Rectal smooth muscle tissue (tissue), 1 donor: ENCODE measurements around the gene ARG2.

Experiments used
- H3K27ac ChIP-seq: one replicate; pipeline ENCODE4 v1.7.0; 2013; ENCODE audit warnings: low read depth, low read length, inconsistent platforms
- H3K27me3 ChIP-seq: one replicate; pipeline ENCODE4 v1.7.0; 2013; ENCODE audit warnings: low read length; ENCODE audit not compliant: control insufficient read depth, insufficient read depth
- H3K36me3 ChIP-seq: one replicate; pipeline ENCODE4 v1.7.0; 2013; ENCODE audit warnings: low read length; ENCODE audit not compliant: control insufficient read depth, insufficient read depth
- H3K4me1 ChIP-seq: one replicate; pipeline ENCODE4 v1.7.0; 2013; ENCODE audit warnings: low read length; ENCODE audit not compliant: control insufficient read depth, insufficient read depth
- H3K4me3 ChIP-seq: one replicate; pipeline ENCODE4 v1.7.0; 2013; ENCODE audit warnings: low read length
- H3K9ac ChIP-seq: one replicate; pipeline ENCODE4 v1.7.0; 2013; ENCODE audit warnings: low read length

ARG2 gene

DNA sequence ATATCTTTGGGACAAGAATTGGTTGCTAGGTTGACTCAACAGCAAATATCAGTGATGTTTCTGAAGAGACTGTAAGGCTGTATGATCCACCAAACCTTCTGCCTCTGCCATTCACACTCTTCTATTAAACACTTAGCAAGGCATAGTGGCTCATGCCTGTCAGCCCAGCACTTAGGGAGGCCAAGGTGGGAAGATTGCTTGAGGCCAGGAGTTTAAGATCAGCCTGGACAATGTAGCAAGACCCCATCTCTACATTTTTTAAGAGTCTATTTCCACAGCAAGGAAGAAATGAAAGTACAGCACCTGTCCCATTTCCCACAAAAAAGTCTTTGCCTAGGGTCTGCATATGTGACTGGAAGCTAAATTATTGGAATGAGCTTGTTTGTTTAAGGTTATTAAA, 7.8 kb downstream of the ARG2 start:
- Histone ChIP-seq H3K4me3 (no peak overlapping the region), H3K27ac (no peak overlapping the region), H3K36me3 (no peaks in the 10 kb centered on the region), H3K27me3 (no peaks in the 10 kb centered on the region), H3K4me1 (peaks cover 2% of the 10 kb centered on the region), H3K9ac (no peak overlapping the region)

DNA sequence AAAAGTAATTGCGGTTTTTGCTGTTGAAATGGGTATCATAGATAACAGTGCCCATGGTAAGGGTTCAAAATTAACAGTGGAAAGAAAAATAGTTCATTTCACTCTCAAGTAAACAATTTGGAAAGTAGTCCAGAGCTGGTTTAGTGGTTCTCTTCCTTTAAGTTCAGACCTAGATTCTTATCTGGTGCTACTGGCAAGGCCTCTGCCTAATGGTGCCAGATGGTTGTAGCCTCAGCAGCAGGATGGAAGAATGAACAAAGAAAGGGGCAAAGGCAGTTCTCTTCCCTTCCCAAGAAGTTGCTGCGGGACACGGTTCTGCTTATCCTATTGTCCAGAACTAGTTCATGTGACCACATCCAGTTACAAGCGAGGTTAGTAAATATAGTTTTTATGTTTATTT, 10.5 kb downstream of the ARG2 start:
- H3K27me3 ChIP-seq = no peaks in the 10 kb centered on the region
- no peak overlapping the region for H3K4me3 ChIP-seq
- no peaks in the 10 kb centered on the region for H3K36me3 ChIP-seq
- no peaks in the 10 kb centered on the region for H3K4me1 ChIP-seq
- no peak overlapping the region for H3K9ac ChIP-seq
- no peak overlapping the region for H3K27ac ChIP-seq

DNA sequence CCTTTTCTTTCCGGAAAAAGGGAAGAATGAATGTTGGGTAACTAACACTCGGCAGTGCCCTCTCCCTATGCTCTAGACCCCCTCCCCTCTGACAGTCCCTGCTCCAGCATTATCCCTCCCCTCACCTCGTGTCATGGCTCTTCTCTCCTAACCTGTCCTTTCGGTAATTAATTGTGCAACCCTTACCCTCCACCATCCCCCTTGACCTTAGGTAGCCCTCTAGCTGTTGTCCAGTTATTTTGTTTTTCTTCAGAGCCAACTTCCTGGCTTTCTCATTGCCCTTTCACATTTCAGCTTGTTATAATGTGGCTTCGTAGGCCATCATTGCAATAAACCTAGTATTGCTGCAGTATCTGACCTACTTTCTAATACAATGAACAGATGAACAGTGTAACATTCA, 11.2 kb downstream of the ARG2 start:
- Histone ChIP-seq H3K27ac (no peak overlapping the region), H3K27me3 (no peaks in the 10 kb centered on the region), H3K4me3 (no peak overlapping the region)

DNA sequence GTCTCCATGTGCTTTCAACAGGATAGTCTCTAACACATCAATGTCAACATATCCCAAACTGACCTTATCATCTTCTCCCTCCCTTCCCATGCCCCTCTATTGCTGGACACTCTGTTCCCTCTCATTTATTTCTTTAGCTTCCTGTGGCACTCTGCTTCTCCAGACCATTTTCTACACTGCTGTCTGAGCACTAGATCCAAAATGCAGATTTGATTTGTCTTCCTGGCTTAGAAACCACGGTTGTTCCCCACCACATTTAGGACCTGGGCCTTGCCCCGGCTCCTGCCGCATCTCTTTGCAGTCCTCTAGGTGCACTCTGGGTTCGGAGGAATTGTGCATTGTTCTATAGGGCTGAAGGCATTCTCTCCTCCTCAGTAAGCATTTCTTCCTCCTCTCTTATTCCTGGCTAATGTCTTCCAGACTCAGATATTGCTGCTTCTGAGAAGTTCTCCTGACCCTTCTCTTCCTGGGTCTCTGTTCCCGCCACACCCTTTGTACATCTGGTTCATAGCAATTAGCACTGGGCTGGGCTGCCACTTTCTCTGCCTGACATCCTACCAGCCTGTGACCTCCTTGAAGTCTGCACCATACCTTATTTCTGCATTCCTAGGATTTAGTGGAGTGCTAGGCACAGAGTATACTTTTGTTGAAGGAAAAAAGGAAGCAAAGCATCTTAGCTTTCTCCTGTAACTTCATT, 13.9 kb downstream of the ARG2 start:
- H3K36me3 ChIP-seq = no peaks in the 10 kb centered on the region
- H3K27me3 ChIP-seq = no peaks in the 10 kb centered on the region
- H3K27ac ChIP-seq = no peak overlapping the region
- H3K4me1 ChIP-seq = no peaks in the 10 kb centered on the region
- H3K9ac ChIP-seq = no peak overlapping the region
- no peak overlapping the region for H3K4me3 ChIP-seq

More for the DNA sequence above, 11.2 kb downstream of the ARG2 start:
- no peaks in the 10 kb centered on the region for H3K4me1 ChIP-seq
- H3K36me3 ChIP-seq = no peaks in the 10 kb centered on the region
- no peak overlapping the region for H3K9ac ChIP-seq

GRCh38 chr14:67636361-67636919, 16.7 kb downstream of the ARG2 start:
- Histone ChIP-seq H3K36me3 (no peaks in the 10 kb centered on the region), H3K27ac (no peak overlapping the region), H3K4me1 (no peaks in the 10 kb centered on the region), H3K27me3 (no peaks in the 10 kb centered on the region), H3K9ac (no peak overlapping the region), H3K4me3 (no peak overlapping the region)

DNA sequence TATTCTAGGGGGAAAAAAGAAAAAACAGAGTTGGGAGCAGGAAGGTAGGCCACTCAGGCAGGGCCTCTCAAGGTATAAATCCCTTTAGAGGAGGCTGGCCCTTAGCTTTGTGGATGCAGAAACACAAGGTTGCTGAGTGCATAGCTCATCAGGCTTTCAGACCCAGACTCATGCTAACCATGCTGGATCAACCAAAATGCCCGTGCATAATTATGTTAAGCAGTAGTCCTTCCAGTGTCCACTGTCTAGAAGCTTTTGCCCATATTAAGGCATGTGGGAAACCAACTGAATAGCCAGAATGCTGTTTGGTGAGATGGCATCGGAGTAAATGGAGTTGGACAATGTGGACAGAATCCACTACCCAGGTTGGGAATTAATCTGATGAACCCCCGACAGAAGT, 18.9 kb downstream of the ARG2 start:
- Histone ChIP-seq H3K4me1 (no peaks in the 10 kb centered on the region), H3K36me3 (no peaks in the 10 kb centered on the region), H3K27me3 (no peaks in the 10 kb centered on the region), H3K4me3 (no peak overlapping the region), H3K27ac (no peak overlapping the region), H3K9ac (no peak overlapping the region)

DNA sequence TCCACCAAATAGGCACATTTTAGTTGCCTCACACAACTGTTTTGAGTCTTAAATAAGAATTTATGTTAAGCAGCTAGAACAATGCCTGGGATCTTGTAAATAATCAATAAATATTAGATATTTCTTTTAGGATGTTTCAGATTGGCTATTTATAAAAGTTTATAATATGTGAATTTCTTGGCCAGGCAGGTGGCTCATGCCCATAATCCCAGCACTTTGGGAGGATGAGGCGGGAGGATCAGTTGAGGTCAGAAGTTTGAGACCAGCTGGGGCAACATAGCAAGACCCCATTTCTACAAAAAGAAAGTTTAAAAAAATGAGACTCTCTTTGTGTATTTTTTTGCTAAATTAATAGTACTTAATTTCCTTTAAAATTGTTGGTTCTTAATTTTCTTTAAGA, 21.8 kb downstream of the ARG2 start:
- no peak overlapping the region for H3K27ac ChIP-seq
- H3K4me1 ChIP-seq = no peaks in the 10 kb centered on the region
- no peak overlapping the region for H3K4me3 ChIP-seq
- no peaks in the 10 kb centered on the region for H3K27me3 ChIP-seq
- no peak overlapping the region for H3K9ac ChIP-seq
- H3K36me3 ChIP-seq = no peaks in the 10 kb centered on the region

DNA sequence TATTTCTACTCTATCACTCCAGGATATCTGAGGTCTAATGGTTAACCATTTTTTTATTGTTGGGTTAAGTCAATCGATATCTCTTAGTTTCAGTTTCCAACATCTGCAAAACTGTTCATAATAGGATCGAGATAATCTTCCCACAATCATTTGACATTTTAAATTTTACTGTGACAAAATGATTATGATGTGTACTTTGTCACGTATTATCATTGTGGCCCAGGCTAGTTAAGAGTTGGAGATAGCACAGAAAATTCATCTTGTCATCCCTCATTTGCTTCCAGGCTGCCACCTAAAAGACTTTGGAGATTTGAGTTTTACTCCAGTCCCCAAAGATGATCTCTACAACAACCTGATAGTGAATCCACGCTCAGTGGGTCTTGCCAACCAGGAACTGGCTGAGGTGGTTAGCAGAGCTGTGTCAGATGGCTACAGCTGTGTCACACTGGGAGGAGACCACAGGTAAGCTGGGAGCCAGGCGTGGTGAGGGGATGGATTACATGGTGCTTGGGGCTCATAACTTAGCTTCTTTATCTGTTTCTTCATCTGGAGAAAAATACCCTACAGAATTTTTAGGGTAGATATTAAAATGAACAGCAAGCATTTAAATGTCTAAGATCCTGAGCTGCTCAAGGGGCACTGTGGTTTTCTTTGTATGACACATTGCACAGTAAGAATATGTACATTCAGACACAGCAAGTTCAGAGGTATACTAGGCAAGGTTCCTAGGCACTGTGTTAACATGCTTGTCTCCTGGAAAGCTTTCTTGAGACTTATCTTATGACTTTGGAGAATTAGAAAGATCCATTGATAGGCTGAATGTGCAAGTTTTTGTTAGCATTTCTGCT, 22.4 kb downstream of the ARG2 start:
- H3K4me1 ChIP-seq = no peaks in the 10 kb centered on the region
- H3K27me3 ChIP-seq = no peaks in the 10 kb centered on the region
- no peak overlapping the region for H3K27ac ChIP-seq
- H3K9ac ChIP-seq = no peak overlapping the region
- H3K4me3 ChIP-seq = no peak overlapping the region
- H3K36me3 ChIP-seq = no peaks in the 10 kb centered on the region

DNA sequence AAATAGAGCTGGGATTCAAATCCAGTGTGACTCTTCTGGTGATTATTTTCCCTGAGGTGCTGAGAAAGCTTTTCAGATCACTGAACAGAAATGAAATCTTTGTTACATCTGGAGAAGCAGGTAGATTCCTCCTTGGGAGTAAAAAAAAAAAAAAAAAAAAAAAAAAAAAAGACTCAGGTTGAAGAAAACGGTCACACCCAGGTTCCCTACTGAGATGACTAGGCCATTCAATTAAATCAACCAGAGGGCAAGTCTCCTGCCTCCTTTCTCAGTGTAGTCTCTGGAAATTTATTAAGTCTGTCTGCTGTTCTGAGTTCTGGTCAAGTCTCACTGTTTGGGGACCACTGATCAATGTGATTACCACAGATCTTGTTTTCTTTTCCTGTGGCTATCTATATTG, 24.0 kb downstream of the ARG2 start:
- Histone ChIP-seq H3K27ac (no peak overlapping the region), H3K36me3 (no peaks in the 10 kb centered on the region), H3K27me3 (no peaks in the 10 kb centered on the region), H3K9ac (no peak overlapping the region), H3K4me1 (no peaks in the 10 kb centered on the region), H3K4me3 (no peak overlapping the region)

- H3K27ac ChIP-seq = no peak overlapping the region
- H3K4me1 ChIP-seq = no peaks in the 10 kb centered on the region
- no peak overlapping the region for H3K4me3 ChIP-seq
- no peaks in the 10 kb centered on the region for H3K27me3 ChIP-seq
- no peaks in the 10 kb centered on the region for H3K36me3 ChIP-seq
- H3K9ac ChIP-seq = no peak overlapping the region
Observed at GRCh38 chr14:67644428-67644827, 24.7 kb downstream of the ARG2 start.

- Histone ChIP-seq H3K9ac (no peak overlapping the region), H3K27me3 (no peaks in the 10 kb centered on the region), H3K4me1 (peaks cover 2% of the 10 kb centered on the region), H3K36me3 (peaks cover 3% of the 10 kb centered on the region), H3K27ac (no peak overlapping the region), H3K4me3 (no peak overlapping the region)
Observed at GRCh38 chr14:67645414-67645813, 25.7 kb downstream of the ARG2 start.

- Histone ChIP-seq H3K27ac (no peak overlapping the region), H3K4me3 (no peak overlapping the region), H3K36me3 (peaks cover 3% of the 10 kb centered on the region), H3K9ac (no peak overlapping the region), H3K27me3 (no peaks in the 10 kb centered on the region), H3K4me1 (peaks cover 2% of the 10 kb centered on the region)
Observed at GRCh38 chr14:67646131-67646530, 26.4 kb downstream of the ARG2 start.
